Endometrial microvascular endothelial cells (primary cell): ENCODE results near the gene GMDS. TPM values are rescaled to one million over a fixed set of nuclear protein-coding genes. Genes with fewer than 3 reads are reported as not detected.

Experiments used
- in situ Hi-C: cut with HindIII; loops from 2 replicates; pipeline ENCODE4 v1.10.0; 2017; ENCODE audit warnings: low sequenced_read_pairs, low pct_unique_long_range_greater_than_20kb; ENCODE audit errors: inconsistent ontology term
- total RNA-seq: library from RNA; depleted of rRNA; stranded (reverse); fragments of >200 nt; gene quantifications from one replicate; pipeline ENCODE4 v1.2.3, GENCODE V29; 2015; ENCODE audit errors: inconsistent ontology term

Gene GMDS
- total RNA-seq, 1 donor from 2014 or later = 7.4 TPM

DNA sequence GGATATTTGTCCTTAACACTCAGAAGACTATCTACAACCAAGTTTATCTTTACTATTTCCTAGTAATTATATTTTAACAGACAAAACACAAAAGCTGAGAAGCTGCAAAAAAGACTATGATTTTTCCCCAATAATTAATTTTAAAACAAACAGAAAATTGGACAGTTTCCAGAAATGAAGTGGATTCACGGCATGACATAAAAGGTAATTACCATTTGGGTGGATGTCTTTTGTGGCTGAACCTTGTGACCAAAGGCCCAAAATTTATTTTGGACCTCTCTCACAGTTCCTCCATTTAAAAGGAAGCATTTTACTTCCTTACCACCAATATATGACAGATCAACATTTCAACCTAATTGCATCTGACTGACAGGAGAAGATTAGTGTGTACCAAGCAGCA is 90.2 kb downstream of the GMDS start:
- in situ Hi-C loops = no loop called here

DNA sequence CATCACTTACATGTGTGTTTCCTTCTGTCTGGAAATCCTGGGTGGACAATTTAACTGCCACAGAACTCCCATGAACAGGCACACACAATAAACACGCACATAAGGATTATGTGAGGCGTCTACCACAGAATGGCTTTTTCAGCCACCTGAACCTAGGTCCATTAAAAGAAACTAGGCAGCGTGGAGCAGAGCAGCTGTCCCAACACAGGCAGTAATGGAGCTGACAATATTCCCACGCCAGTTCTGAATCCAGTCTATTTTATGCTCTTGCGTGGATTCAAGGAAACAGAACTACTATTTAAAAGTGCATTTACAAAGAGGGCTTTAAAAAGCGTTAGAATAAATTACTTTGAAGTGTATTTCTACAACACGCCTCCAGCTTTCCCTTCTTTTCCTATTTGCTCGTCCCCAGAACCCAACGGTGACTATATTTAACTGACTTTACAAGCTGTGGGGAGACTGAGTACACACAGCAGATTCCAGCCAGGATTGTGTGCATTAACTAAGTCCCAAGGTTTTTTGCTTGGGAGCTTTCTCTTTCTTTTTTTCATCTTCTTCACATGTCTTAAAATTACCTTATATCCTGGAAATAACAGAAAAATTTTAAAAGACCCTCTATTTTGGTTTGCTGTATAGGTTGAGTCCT is 95.9 kb downstream of the GMDS start:
- in situ Hi-C loops = no loop called here

DNA sequence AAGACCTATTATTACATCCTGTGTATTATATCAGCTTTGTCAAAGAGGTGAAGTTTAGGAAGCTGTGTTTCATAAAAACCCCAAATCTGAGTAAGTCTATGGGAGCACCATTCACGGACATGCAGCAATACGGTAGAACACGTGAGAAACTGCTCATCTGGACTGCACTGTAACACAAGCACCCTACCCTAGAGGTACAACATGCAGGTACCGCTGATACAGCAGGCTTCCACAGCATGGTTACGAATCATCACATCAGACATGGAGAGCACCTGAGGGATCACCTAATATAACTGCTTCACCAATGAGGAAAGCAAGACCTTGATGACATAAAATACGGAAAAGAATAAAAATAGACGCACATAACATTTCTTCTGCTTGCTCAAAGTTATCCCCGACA is 96.7 kb downstream of the GMDS start:
- in situ Hi-C loops = no loop called here

- in situ Hi-C loops = no loop called here
Measured at GRCh38 chr6:2147766-2148448, 97.5 kb downstream of the GMDS start.

GRCh38 chr6:2147261-2147660 is 98.1 kb downstream of the GMDS start:
- in situ Hi-C loops = no loop called here

DNA sequence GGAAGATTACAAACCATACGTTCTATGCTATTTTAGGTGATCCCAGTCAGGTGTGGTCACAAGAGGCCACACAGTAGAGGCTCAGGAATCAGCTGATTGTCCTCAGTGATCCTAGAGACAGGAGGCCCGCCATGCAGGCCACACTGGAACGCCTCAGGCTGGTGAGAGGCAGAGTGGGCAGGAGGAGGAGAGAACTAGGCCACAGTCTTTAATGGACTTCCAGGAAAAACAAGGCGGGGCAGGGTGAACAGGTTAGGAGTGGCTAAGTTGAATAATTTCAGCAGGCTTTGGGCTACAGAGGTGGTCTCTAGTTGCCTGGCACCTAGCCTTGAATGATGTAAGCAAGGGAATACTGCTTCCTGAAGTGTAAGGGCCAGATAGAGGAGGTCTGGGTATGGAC is 101.2 kb downstream of the GMDS start:
- in situ Hi-C loops = no loop called here

- in situ Hi-C loops = no loop called here
Measured at GRCh38 chr6:2141644-2142290, 103.6 kb downstream of the GMDS start.

DNA sequence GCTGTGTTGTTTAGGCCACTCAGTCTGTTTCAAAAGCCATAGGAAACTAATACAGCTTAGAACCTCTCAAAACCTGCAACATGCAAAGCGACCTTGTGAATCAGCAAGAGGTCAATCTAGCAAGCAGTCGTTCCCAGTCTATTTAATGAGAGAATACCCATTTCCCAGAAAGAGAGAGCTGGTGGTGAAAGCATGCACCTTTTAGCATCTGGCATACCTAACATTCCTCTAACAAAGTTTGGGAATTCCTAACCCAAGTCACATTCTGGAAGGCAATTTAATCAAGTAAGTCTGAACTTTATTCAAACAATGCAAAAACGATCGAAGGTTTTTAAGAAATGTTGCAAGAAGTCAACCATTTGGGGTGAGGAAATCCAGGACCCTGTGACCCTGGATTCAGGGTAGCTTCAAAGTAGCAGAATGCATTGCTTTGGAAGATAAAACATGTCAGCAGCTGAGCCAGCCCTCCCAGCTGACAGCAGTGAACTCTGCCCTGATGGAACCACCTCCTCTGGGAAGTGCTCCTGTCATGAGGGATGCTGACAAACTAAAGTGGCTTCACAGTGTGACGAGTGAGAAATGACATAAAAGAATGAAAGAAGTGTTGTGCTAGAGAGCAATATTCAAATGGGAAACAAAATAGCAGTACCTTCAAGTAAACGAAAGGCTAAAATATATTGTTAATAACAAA is 104.8 kb downstream of the GMDS start:
- in situ Hi-C loops = no loop called here

- in situ Hi-C loops = no loop called here
Measured at GRCh38 chr6:2135401-2135800, 110.0 kb downstream of the GMDS start.

DNA sequence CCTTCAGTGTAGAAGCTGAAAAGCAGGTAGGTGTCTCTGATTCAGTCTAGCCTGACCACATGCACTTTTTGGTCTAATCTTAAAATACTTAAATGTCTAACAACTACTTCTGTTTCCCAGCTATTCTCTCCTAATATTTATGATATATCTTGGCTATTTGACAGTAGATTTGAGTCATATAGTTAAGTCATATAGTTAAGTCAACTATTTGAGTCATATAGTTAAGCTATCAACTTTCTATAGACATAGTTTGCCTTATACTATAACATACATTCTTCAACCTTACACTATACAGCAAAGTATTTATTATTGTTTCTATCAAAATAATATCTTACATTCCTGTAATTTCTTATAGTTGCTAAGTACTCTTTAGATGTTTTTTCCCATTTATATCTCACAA is 110.9 kb downstream of the GMDS start:
- in situ Hi-C loops = no loop called here

DNA sequence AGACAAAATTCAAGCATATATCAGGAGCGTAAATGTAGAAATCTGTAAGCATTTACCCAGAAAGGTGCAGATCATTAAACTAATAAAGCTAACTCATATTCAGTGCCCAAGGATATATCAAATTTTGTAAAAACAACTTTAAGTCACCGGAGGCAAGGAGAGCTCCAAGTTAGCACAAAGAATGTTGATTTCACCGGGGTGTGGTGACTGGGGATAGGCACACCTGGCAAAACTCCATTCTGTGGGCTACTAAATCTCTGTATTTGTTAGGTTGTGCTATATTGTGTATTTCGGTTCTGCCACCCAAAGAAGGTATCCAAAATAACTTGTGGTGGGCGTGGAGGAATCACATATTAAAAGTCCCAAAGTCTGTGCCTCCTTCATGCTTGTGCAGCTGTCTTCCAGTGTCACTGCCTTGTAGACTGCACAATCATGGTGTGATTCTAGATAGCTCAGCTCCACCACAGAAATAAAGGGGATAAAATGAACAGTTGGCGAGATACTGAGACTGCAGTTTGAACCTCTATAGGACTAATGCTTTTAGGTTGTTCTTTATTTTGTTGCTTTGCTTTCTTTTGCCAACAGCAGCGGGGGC is 111.6 kb downstream of the GMDS start:
- in situ Hi-C loops = no loop called here

GRCh38 chr6:2132916-2133315 is 112.5 kb downstream of the GMDS start:
- in situ Hi-C loops = no loop called here

DNA sequence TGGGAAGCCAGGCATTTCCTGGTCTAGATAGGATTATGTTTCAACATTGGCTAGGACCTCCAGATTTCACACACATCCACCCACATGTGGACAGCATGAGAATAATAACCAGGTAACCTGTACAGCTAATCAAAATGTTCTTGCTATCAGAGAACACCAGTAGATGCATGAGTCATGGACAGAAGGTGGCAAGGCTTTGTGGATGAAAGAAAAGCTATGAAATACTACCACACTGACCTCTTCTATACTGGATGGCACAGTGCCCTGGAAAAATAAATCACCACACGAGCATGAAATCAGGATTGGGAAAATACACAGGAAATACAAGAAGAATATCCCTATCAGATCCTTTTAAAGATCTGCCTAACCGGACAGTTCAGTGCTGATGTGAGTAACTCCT is 113.0 kb downstream of the GMDS start:
- in situ Hi-C loops = no loop called here

DNA sequence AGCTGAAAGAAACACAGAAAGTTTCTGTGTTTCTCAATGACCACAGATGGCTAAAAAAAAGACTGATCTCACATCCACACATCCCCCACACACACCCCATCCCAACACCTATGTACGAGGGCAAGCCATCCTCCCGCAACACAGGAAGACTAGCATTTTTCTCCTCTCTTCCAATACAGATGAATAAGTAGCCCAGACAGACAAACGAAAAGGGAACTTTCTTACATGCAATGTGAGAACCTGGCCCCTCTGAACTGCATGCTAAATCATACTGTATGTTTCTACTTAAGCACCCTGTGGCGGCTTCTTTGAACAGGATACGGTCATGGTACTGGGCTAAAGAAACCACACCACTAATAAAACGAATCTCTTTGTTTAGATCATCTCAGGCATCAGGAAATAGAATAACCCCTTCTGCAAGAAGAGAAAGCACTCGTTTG is 116.2 kb downstream of the GMDS start:
- in situ Hi-C loops = no loop called here

GRCh38 chr6:2127484-2127911 is 117.9 kb downstream of the GMDS start:
- in situ Hi-C loops = no loop called here

GRCh38 chr6:2126351-2126750 is 119.1 kb downstream of the GMDS start:
- in situ Hi-C loops = no loop called here

- in situ Hi-C loops = no loop called here
Measured at GRCh38 chr6:2125158-2125557, 120.2 kb downstream of the GMDS start.

GRCh38 chr6:2124260-2124709 is 121.1 kb downstream of the GMDS start:
- in situ Hi-C loops = loop anchor here (25.0 kb wide), 2 partner anchors 212 to 337 kb away; no protein-coding TSS in a partner anchor

GRCh38 chr6:2120912-2121311 is 124.5 kb downstream of the GMDS start:
- in situ Hi-C loops = loop anchor here (25.0 kb wide), 2 partner anchors 209 to 334 kb away; no protein-coding TSS in a partner anchor
